Ovary (tissue), 3 donors: Measurements from ENCODE around the gene IL17REL.

Experiments used
- EP300 ChIP-seq: sonication (generic); formaldehyde crosslinking; IDR thresholded peaks from one replicate; pipeline ENCODE4 v1.6.1; 2017; ENCODE audit warnings: antibody characterized with exemption
- POLR2A ChIP-seq: fragments of 450-650 bp; IDR thresholded peaks from one replicate; pipeline ENCODE4 v1.6.1; 2017; ENCODE audit warnings: antibody characterized with exemption, mild to moderate bottlenecking, moderate library complexity
- TF ChIP-seq, protein P1 (sequence below), 3 donors: fragments of 450-650 bp in 2 of 3; fragments of 200-600 bp in 1 of 3; IDR thresholded peaks; one replicate each; pipeline versions ENCODE4 v1.5.1 to v1.8.0; 2016 to 2022; ENCODE audit warnings: antibody characterized with exemption in 3 of 3, mild to moderate bottlenecking in 1 of 3
- donor health status: DM: no; HTN: no; CAD: no.

DNA sequence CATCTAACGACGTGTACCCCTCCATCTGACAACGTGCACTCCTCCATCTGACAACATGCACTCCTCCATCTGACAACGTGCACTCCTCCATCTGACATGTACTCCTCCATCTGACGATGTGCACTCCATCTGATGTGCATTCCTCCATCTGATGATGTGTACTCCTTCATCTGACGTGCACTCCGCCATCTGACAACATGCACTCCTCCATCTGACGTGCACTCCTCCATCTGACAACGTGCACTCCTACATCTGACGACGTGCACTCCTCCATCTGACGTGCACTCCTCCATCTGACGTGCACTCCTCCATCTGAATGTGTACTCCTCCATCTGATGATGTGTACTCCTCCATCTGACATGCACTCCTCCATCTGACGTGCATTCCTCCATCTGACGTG lies 8.0 kb upstream of the IL17REL start:
- TF ChIP-seq POLR2A = no peak
- TF ChIP-seq, protein P1, sequence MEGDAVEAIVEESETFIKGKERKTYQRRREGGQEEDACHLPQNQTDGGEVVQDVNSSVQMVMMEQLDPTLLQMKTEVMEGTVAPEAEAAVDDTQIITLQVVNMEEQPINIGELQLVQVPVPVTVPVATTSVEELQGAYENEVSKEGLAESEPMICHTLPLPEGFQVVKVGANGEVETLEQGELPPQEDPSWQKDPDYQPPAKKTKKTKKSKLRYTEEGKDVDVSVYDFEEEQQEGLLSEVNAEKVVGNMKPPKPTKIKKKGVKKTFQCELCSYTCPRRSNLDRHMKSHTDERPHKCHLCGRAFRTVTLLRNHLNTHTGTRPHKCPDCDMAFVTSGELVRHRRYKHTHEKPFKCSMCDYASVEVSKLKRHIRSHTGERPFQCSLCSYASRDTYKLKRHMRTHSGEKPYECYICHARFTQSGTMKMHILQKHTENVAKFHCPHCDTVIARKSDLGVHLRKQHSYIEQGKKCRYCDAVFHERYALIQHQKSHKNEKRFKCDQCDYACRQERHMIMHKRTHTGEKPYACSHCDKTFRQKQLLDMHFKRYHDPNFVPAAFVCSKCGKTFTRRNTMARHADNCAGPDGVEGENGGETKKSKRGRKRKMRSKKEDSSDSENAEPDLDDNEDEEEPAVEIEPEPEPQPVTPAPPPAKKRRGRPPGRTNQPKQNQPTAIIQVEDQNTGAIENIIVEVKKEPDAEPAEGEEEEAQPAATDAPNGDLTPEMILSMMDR (IDR thresholded peaks at IDR 0.05) = no peak
- no peak for TF ChIP-seq EP300
